K562 (cell line): ENCODE results near the gene DNAH9. TPM values are rescaled to one million over a fixed set of nuclear protein-coding genes. Genes with fewer than 3 reads are reported as not detected.

Experiments used
- ATAC-seq: fragments of 200-7000 bp; cut with Tn5 transposase; 3 replicates; pipeline ENCODE4 v1.9.1; 2020; ENCODE audit warnings: moderate library complexity
- BruUV-seq: library from RNA; stranded (reverse); fragments of 400-500 nt; replicated peaks from 2 replicates; lab custom pipeline; 2021; lab: Mats Ljungman, UMichigan
- CTCF ChIA-PET: fragments of 300-600 bp; formaldehyde crosslinking; extraction: SDS; loops from one replicate; lab custom pipeline; 2021; ENCODE audit warnings: low intra/inter-chr PET ratio; lab: Yijun Ruan, JAX
- POLR2A ChIA-PET: fragments of 300-600, 350-650 bp; sonication (Branson Sonifier 250); formaldehyde crosslinking; extraction: SDS; loops from one replicate; lab custom pipeline; 2021; ENCODE audit warnings: antibody characterized with exemption, inconsistent platforms; lab: Yijun Ruan, JAX
- DNase-seq, 4 experiments: peaks; one replicate each; pipeline versions ENCODE4 v3.0.0 to v3.0.0-alpha.2; 2011 to 2018; ENCODE audit warnings: low spot score in 3 of 4, mixed read lengths in 3 of 4; ENCODE audit errors: extremely low read depth in 1 of 4
- FAIRE-seq: peaks from 2 replicates; lab custom pipeline; 2011; peaks lifted over from hg19 to GRCh38; lab: Jason Lieb, UNC
- H2AFZ ChIP-seq: 2 replicates; pipeline ENCODE4 v1.6.0; 2011; ENCODE audit warnings: low read depth, low read length, control low read depth, inconsistent platforms
- H3K27ac ChIP-seq: fragments of 200-600 bp; 3 replicates; pipeline ENCODE4 v1.8.0; 2011; ENCODE audit warnings: low read depth, mild to moderate bottlenecking, control low read depth, inconsistent platforms, low read length, moderate library complexity, mixed read lengths; ENCODE audit errors: extremely low read depth
- H3K27me3 ChIP-seq, 2 experiments: fragments of 300-600 bp in 1 of 2; 2 replicates in 1 of 2; 3 replicates in 1 of 2; pipeline versions ENCODE4 v1.6.0 to v1.8.0; 2011; ENCODE audit warnings: inconsistent platforms in 2 of 2, low read length in 2 of 2, mild to moderate bottlenecking in 1 of 2, mixed read lengths in 1 of 2, moderate library complexity in 1 of 2; ENCODE audit not compliant: control insufficient read depth in 2 of 2, insufficient read depth in 2 of 2
- H3K36me3 ChIP-seq: fragments of 300-600 bp; 3 replicates; pipeline ENCODE4 v1.8.0; 2011; ENCODE audit warnings: mild to moderate bottlenecking, low read length, inconsistent platforms; ENCODE audit not compliant: control insufficient read depth, insufficient read depth
- H3K4me1 ChIP-seq, 2 experiments: fragments of 200-600 bp in 1 of 2; replicated peaks in 1 of 2; 2 replicates in 1 of 2; 3 replicates in 1 of 2; pipeline versions ENCODE4 v1.5.1 to v1.8.0; 2011; ENCODE audit warnings: inconsistent platforms in 2 of 2, low read length in 2 of 2, mild to moderate bottlenecking in 1 of 2, mixed read lengths in 1 of 2, moderate library complexity in 1 of 2; ENCODE audit not compliant: control insufficient read depth in 2 of 2, insufficient read depth in 2 of 2
- H3K4me2 ChIP-seq: 2 replicates; pipeline ENCODE4 v1.6.1; 2011; ENCODE audit warnings: low read length, control low read depth, inconsistent platforms, mixed read lengths; ENCODE audit not compliant: insufficient read depth
- H3K4me3 ChIP-seq: fragments of 200-600 bp; sonication (generic), shearing (Covaris generic); 2 replicates; pipeline ENCODE4 v1.5.1; 2016; ENCODE audit warnings: control low read depth, inconsistent platforms
- H3K79me2 ChIP-seq: fragments of 200-600 bp; 3 replicates; pipeline ENCODE4 v1.8.0; 2011; ENCODE audit warnings: low read length, inconsistent platforms; ENCODE audit not compliant: control insufficient read depth, insufficient read depth
- H3K9ac ChIP-seq, 2 experiments: 2 replicates each; pipeline versions ENCODE4 v1.6.0 to v1.6.1; 2011; ENCODE audit warnings: low read depth in 2 of 2, low read length in 2 of 2, control low read depth in 1 of 2, inconsistent platforms in 1 of 2, mild to moderate bottlenecking in 1 of 2, mixed read lengths in 1 of 2; ENCODE audit not compliant: insufficient read depth in 1 of 2
- H3K9me1 ChIP-seq: one replicate; pipeline ENCODE4 v1.6.0; 2011; ENCODE audit warnings: inconsistent platforms, mild to moderate bottlenecking, low read length, moderate library complexity; ENCODE audit not compliant: control insufficient read depth, insufficient read depth
- H3K9me3 ChIP-seq: replicated peaks from 2 replicates; pipeline ENCODE4 v1.5.1; 2011; ENCODE audit warnings: low read depth, low read length, inconsistent platforms; ENCODE audit not compliant: control insufficient read depth, insufficient read depth
- H4K20me1 ChIP-seq: replicated peaks from 2 replicates; pipeline ENCODE4 v1.6.1; 2011; ENCODE audit warnings: low read length, inconsistent platforms, mixed read lengths; ENCODE audit not compliant: control insufficient read depth, insufficient read depth
- KAT2B ChIP-seq: IDR thresholded peaks from one replicate; pipeline ENCODE4 v1.6.1; 2012; ENCODE audit warnings: low read depth, mild to moderate bottlenecking, control low read depth, inconsistent platforms, low read length, moderate library complexity
- NR1H2 ChIP-seq: sonication (generic); formaldehyde crosslinking; IDR thresholded peaks from 2 replicates; pipeline ENCODE4 v1.4.0; 2020; ENCODE audit warnings: mild to moderate bottlenecking, missing genetic modification reagents
- PRMT5 ChIP-seq: sonication (generic); formaldehyde crosslinking; IDR thresholded peaks from 2 replicates; pipeline ENCODE4 v1.5.0; 2020; ENCODE audit warnings: missing genetic modification reagents
- RFX1 ChIP-seq: fragments of 450-650 bp; IDR thresholded peaks from 2 replicates; pipeline ENCODE4 v1.6.1; 2016; ENCODE audit warnings: mild to moderate bottlenecking, moderate library complexity
- RFX5 ChIP-seq: IDR thresholded peaks from 2 replicates; pipeline ENCODE4 v1.6.1; 2011; ENCODE audit warnings: low read depth, mild to moderate bottlenecking, improper control_type of control experiment, low read length
- ZFP30 ChIP-seq: fragments of 250-450 bp; sonication (Bioruptor Pico); IDR thresholded peaks from 2 replicates; pipeline ENCODE4 v1.8.0; 2022; ENCODE audit warnings: moderate library complexity, mild to moderate bottlenecking, inconsistent platforms, borderline replicate concordance
- ZNF212 ChIP-seq: fragments of 450-650 bp; formaldehyde crosslinking; IDR thresholded peaks from 2 replicates; pipeline ENCODE4 v1.4.0; 2020; ENCODE audit warnings: mild to moderate bottlenecking
- ZNF785 ChIP-seq: fragments of 250-450 bp; sonication (Bioruptor Pico); IDR thresholded peaks from 2 replicates; pipeline ENCODE4 v1.4.0; 2020; ENCODE audit warnings: mild to moderate bottlenecking
- WGBS: fragments of 100-300 bp; shearing (Covaris generic); methylation state at CpG from one replicate; pipeline ENCODE4 v1.1.6; 2016; ENCODE audit warnings: low coverage, mixed read lengths; ENCODE audit not compliant: insufficient coverage; ENCODE audit errors: missing lambda C conversion rate; 5-methylcytosine and 5-hydroxymethylcytosine counted together
- in situ Hi-C: fragments of 300-500 bp; cut with MboI; formaldehyde crosslinking; loops from 4 replicates; pipeline ENCODE4 v1.15.0; 2018; ENCODE audit warnings: inconsistent platforms, mixed read lengths
- intact Hi-C: fragments of 100-400 bp; cut with micrococcal nuclease; formaldehyde crosslinking; loops from 2 replicates; pipeline ENCODE4 v1.14.2; 2022
- polyA plus RNA-seq, 8 experiments: library from polyadenylated mRNA; depleted of rRNA in 4 of 8; stranded (reverse) in 5 of 8; unstranded in 3 of 8; fragments of >200 nt; fragmentation: Nextera tagmentation in 2 of 8; fragmentation: Illumina TruSeq in 1 of 8; extraction: Ambion mirVana in 2 of 8; extraction: Trizol in 1 of 8; gene quantifications; 2 replicates each; pipeline versions ENCODE4 v1.2.1 to v1.2.3, GENCODE V29; 2011 to 2014; ENCODE audit warnings: inconsistent platforms in 1 of 8, missing spikeins in 1 of 8
- total RNA-seq, 7 experiments: library from RNA; depleted of rRNA in 6 of 7; stranded (reverse); fragments of >200 nt in 6 of 7; fragmentation: Illumina TruSeq in 2 of 7; extraction: Trizol in 2 of 7; gene quantifications; 2 replicates each; pipeline versions ENCODE4 v1.2.1 to v1.2.3, GENCODE V29; 2011 to 2021; ENCODE audit warnings: low replicate concordance in 1 of 7
- TF ChIP-seq, protein P1 (sequence below): fragments of 450-650 bp; IDR thresholded peaks from 2 replicates; pipeline ENCODE4 v1.6.1; 2016; ENCODE audit warnings: antibody characterized with exemption
- TF ChIP-seq, protein P2 (sequence below): sonication (generic); formaldehyde crosslinking; IDR thresholded peaks from 2 replicates; pipeline ENCODE4 v1.4.0; 2020; ENCODE audit warnings: mild to moderate bottlenecking, missing genetic modification reagents
- TF ChIP-seq, protein P3 (sequence below), 2 experiments: IDR thresholded peaks in 1 of 2; conservative IDR thresholded peaks in 1 of 2; 2 replicates each; pipeline ENCODE4 v1.6.1; 2016; ENCODE audit warnings: low read depth in 2 of 2, mild to moderate bottlenecking in 1 of 2, missing compliant biosample characterization in 1 of 2, missing genetic modification characterization in 1 of 2, moderate library complexity in 1 of 2
- TF ChIP-seq, protein P4 (sequence below), 2 experiments: IDR thresholded peaks; 2 replicates each; pipeline ENCODE4 v1.6.1; 2012; ENCODE audit warnings: improper control_type of control experiment in 2 of 2, low read depth in 2 of 2, low read length in 2 of 2, borderline replicate concordance in 1 of 2
- TF ChIP-seq, protein P5 (sequence below), 2 experiments: fragments of 450-650 bp in 1 of 2; sonication (generic) in 1 of 2; formaldehyde crosslinking; conservative IDR thresholded peaks; 2 replicates each; pipeline versions ENCODE4 v1.4.0 to v1.8.1; 2020 to 2022; ENCODE audit warnings: mild to moderate bottlenecking in 1 of 2, missing genetic modification reagents in 1 of 2

The DNAH9 gene
- total and polyA plus RNA-seq, 9 of the 15 experiments (the other 6 are each of a cell fraction or from before 2014, with no cell fraction given), result not detected

DNA sequence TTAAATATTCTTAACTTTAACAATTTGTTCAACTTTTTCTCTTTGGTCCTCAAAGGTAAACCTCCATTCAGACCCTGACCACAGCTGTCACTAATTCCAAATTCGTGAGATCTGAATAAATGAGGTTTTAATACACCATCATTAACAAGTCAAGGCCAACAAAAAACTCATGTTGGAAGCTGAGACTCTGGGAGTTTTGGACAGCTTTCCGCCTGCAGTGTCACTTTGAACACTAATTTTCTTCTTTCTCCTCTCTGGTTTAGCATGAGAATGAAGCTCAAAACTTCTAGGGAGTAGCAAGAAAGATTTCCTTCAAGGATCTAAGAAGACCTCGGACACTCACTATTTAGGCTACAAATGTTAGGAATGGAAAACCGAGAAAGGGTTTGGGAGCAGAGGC, 32.7 kb upstream of the DNAH9 start:
- POLR2A ChIA-PET, result interaction anchor here (0.8 kb wide), 1 partner anchor 11 kb away, joined by 4 read pairs; no protein-coding TSS in a partner anchor
- BruUV-seq, result no TSS peak
- Histone ChIP-seq H3K9me3 (no peaks in the 10 kb centered on the region), H3K27me3 (no peaks in the 10 kb centered on the region), H3K9ac (no peak overlapping the region), H3K27ac (no peak overlapping the region), H3K36me3 (no peaks in the 10 kb centered on the region), H3K4me3 (no peak overlapping the region), H2AFZ (no peak overlapping the region), H3K9me1 (no peaks in the 10 kb centered on the region), H3K4me1 (no peaks in the 10 kb centered on the region), H4K20me1 (no peaks in the 10 kb centered on the region), H3K79me2 (no peaks in the 10 kb centered on the region), H3K4me2 (no peak overlapping the region)
- FAIRE-seq (no peak), DNase-seq (no peak), ATAC-seq (no peak)
- in situ Hi-C loops, result no loop called here
- CTCF ChIA-PET, result no interaction called here
- intact Hi-C loops, result no loop called here
- 4% methylated on average over 3 of the region's 4 CpGs for whole genome bisulfite sequencing
- TF ChIP-seq, protein P1, sequence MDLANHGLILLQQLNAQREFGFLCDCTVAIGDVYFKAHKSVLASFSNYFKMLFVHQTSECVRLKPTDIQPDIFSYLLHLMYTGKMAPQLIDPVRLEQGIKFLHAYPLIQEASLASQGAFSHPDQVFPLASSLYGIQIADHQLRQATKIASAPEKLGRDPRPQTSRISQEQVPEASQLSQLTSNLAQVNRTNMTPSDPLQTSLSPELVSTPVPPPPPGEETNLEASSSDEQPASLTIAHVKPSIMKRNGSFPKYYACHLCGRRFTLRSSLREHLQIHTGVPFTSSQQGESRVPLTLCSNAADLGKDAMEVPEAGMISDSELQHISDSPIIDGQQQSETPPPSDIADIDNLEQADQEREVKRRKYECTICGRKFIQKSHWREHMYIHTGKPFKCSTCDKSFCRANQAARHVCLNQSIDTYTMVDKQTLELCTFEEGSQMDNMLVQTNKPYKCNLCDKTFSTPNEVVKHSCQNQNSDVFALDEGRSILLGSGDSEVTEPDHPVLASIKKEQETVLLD, result no peak
- no peak for TF ChIP-seq NR1H2
- no peak for TF ChIP-seq RFX5
- TF ChIP-seq PRMT5 (CRISPR knock-in tag), result no peak
- no peak for TF ChIP-seq ZNF785 (CRISPR knock-in tag)
- TF ChIP-seq, protein P2, sequence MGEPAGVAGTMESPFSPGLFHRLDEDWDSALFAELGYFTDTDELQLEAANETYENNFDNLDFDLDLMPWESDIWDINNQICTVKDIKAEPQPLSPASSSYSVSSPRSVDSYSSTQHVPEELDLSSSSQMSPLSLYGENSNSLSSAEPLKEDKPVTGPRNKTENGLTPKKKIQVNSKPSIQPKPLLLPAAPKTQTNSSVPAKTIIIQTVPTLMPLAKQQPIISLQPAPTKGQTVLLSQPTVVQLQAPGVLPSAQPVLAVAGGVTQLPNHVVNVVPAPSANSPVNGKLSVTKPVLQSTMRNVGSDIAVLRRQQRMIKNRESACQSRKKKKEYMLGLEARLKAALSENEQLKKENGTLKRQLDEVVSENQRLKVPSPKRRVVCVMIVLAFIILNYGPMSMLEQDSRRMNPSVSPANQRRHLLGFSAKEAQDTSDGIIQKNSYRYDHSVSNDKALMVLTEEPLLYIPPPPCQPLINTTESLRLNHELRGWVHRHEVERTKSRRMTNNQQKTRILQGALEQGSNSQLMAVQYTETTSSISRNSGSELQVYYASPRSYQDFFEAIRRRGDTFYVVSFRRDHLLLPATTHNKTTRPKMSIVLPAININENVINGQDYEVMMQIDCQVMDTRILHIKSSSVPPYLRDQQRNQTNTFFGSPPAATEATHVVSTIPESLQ, result no peak
- TF ChIP-seq ZNF212 (CRISPR knock-in tag), result no peak
- TF ChIP-seq, protein P3, sequence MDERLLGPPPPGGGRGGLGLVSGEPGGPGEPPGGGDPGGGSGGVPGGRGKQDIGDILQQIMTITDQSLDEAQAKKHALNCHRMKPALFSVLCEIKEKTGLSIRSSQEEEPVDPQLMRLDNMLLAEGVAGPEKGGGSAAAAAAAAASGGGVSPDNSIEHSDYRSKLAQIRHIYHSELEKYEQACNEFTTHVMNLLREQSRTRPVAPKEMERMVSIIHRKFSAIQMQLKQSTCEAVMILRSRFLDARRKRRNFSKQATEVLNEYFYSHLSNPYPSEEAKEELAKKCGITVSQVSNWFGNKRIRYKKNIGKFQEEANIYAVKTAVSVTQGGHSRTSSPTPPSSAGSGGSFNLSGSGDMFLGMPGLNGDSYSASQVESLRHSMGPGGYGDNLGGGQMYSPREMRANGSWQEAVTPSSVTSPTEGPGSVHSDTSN (CRISPR knock-in tag; IDR thresholded peaks at IDR 0.05; ENCODE audit: low read depth), result no peak
- TF ChIP-seq, protein P3 (tag; conservative IDR thresholded peaks at IDR 0.05; ENCODE audit: low read depth), result no peak
- TF ChIP-seq, protein P4, sequence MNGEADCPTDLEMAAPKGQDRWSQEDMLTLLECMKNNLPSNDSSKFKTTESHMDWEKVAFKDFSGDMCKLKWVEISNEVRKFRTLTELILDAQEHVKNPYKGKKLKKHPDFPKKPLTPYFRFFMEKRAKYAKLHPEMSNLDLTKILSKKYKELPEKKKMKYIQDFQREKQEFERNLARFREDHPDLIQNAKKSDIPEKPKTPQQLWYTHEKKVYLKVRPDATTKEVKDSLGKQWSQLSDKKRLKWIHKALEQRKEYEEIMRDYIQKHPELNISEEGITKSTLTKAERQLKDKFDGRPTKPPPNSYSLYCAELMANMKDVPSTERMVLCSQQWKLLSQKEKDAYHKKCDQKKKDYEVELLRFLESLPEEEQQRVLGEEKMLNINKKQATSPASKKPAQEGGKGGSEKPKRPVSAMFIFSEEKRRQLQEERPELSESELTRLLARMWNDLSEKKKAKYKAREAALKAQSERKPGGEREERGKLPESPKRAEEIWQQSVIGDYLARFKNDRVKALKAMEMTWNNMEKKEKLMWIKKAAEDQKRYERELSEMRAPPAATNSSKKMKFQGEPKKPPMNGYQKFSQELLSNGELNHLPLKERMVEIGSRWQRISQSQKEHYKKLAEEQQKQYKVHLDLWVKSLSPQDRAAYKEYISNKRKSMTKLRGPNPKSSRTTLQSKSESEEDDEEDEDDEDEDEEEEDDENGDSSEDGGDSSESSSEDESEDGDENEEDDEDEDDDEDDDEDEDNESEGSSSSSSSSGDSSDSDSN (IDR thresholded peaks at IDR 0.05; ENCODE audit: borderline replicate concordance in 1 of 2, low read depth in 2 of 2, low read length in 2 of 2), result no peak
- no peak for TF ChIP-seq RFX1
- TF ChIP-seq ZFP30, result no peak
- TF ChIP-seq, protein P5, sequence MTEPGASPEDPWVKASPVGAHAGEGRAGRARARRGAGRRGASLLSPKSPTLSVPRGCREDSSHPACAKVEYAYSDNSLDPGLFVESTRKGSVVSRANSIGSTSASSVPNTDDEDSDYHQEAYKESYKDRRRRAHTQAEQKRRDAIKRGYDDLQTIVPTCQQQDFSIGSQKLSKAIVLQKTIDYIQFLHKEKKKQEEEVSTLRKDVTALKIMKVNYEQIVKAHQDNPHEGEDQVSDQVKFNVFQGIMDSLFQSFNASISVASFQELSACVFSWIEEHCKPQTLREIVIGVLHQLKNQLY (CRISPR knock-in tag; conservative IDR thresholded peaks at IDR 0.05), result no peak
- TF ChIP-seq KAT2B, result no peak
